H1 (cell line): Measurements from ENCODE around the gene KCTD16. TPM values are rescaled to one million over a fixed set of nuclear protein-coding genes. Genes with fewer than 3 reads are reported as not detected.

Experiments used
- E2F6 ChIP-seq: IDR thresholded peaks from 2 replicates; pipeline ENCODE4 v1.6.1; 2012; ENCODE audit warnings: inconsistent platforms
- EGR1 ChIP-seq: IDR thresholded peaks from 2 replicates; pipeline ENCODE4 v1.6.1; 2011; ENCODE audit warnings: low read depth, low read length, borderline replicate concordance
- EZH2 ChIP-seq: fragments of 200-600 bp; sonication (generic); IDR thresholded peaks from 2 replicates; pipeline ENCODE4 v1.7.1; 2012; ENCODE audit warnings: low read depth, mild to moderate bottlenecking, moderate library complexity, low read length, inconsistent platforms; ENCODE audit not compliant: severe bottlenecking
- NRF1 ChIP-seq: IDR thresholded peaks from 2 replicates; pipeline ENCODE4 v1.6.1; 2011; ENCODE audit warnings: mild to moderate bottlenecking, low read depth, low read length, improper control_type of control experiment
- POLR2AphosphoS5 ChIP-seq: IDR thresholded peaks from 2 replicates; pipeline ENCODE4 v1.6.1; 2011; ENCODE audit warnings: low read depth, low read length
- SP2 ChIP-seq: IDR thresholded peaks from 2 replicates; pipeline ENCODE4 v1.6.1; 2012; ENCODE audit warnings: mild to moderate bottlenecking, low read length, inconsistent platforms
- polyA plus RNA-seq, 7 experiments: library from polyadenylated mRNA; depleted of rRNA in 3 of 7; stranded (reverse) in 5 of 7; unstranded in 2 of 7; fragments of >200 nt in 5 of 7; fragments of 200-250 nt in 2 of 7; gene quantifications; 1 replicate in 5 of 7; 2 replicates in 1 of 7; 4 replicates in 1 of 7; pipeline versions ENCODE4 v1.2.1 to v1.2.3, GENCODE V29; 2011 to 2013; ENCODE audit warnings: missing spikeins in 2 of 7, mixed read lengths in 2 of 7
- total RNA-seq: library from RNA; stranded (reverse); fragmentation: NEBNext Ultra II Directional; extraction: Animal tissue kit (Norgen Biotek cat#: 25700); gene quantifications from 2 replicates; pipeline ENCODE4 v1.2.1, GENCODE V29; 2021

Gene KCTD16
- total and polyA plus RNA-seq, 2 of the 8 experiments (the other 6 are each of a cell fraction or from before 2014, with no cell fraction given) = 0.03 to 0.24 TPM

GRCh38 chr5:144135113-144135762 is 35.4 kb upstream of the KCTD16 start (continued):
- TF ChIP-seq EZH2 (no peak), E2F6 (no peak), EGR1 (no peak), NRF1 (no peak), SP2 (no peak), POLR2AphosphoS5 (no peak)
